SK-N-SH treated with all-trans-retinoic acid at 6 μM for 48 hours (cell line): ENCODE data around the gene ZMYND8.

Experiments
- ARNTL ChIP-seq: fragments of 450-650 bp; formaldehyde crosslinking; IDR thresholded peaks from 2 replicates; pipeline ENCODE4 v1.5.0; 2020; ENCODE audit warnings: low read depth, mild to moderate bottlenecking, moderate library complexity, borderline replicate concordance
- BACH2 ChIP-seq: fragments of 250-450 bp; sonication (Bioruptor Pico); IDR thresholded peaks from 2 replicates; pipeline ENCODE4 v1.9.0; 2021; ENCODE audit warnings: mild to moderate bottlenecking, borderline replicate concordance
- PATZ1 ChIP-seq: fragments of 250-450 bp; sonication (Bioruptor Pico); IDR thresholded peaks from 2 replicates; pipeline ENCODE4 v1.8.0; 2020; ENCODE audit warnings: mild to moderate bottlenecking, moderate library complexity, borderline replicate concordance
- RARB ChIP-seq: fragments of 250-450 bp; sonication (Bioruptor Pico); IDR thresholded peaks from 2 replicates; pipeline ENCODE4 v1.8.0; 2021; ENCODE audit warnings: mild to moderate bottlenecking, moderate library complexity

GRCh38 chr20:47244451-47244850, 112.0 kb downstream of the ZMYND8 start:
- TF ChIP-seq ARNTL (CRISPR knock-in tag) (no peak), BACH2 (CRISPR knock-in tag) (no peak), RARB (CRISPR knock-in tag) (no peak), PATZ1 (no peak)
